ENCODE measurements around the gene SEPTIN8.

DNA sequence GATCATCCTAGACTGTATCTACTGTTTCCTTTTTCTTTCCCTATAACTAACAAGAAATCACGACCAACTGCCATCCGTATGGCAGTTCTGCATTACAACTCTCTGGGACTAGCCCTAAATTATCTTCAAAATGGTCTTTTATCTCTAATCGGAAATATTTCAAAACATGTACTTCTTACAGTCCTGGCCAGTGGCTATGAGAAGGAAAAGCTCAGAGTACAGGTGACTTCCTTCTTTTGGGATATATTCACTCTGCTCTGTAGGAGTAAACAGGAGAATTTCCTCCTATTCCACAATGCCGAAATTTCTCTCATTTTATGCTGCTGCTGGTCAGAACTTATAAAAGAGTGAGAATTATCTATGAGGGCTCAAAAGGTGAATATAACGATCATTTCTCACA is 1.8 kb upstream of the SEPTIN8 start:
- TF ChIP-seq CTCF (IDR thresholded peaks at IDR 0.05 in 4 of 5, conservative IDR thresholded peaks at IDR 0.05 in 1 of 5) (no peak), POLR2A (IDR thresholded peaks at IDR 0.05) (no peak)
